A673 (cell line): ENCODE results near the gene ZBTB34. TPM values are rescaled to one million over a fixed set of nuclear protein-coding genes. Genes with fewer than 3 reads are reported as not detected.

Source experiments
- BruUV-seq: library from RNA; stranded (reverse); fragments of 400-500 nt; replicated peaks from 2 replicates; lab custom pipeline; 2021; lab: Mats Ljungman, UMichigan
- CTCF ChIA-PET: fragments of 300-600 bp; sonication (Branson Sonifier 250); formaldehyde crosslinking; loops from one replicate; lab custom pipeline; 2022; ENCODE audit warnings: antibody characterized with exemption; lab: Charles Lee
- POLR2A ChIA-PET: fragments of 300-600 bp; sonication (Branson Sonifier 250); formaldehyde crosslinking; loops from one replicate; lab custom pipeline; 2022; ENCODE audit warnings: antibody characterized with exemption; ENCODE audit not compliant: low non-redundant PET; lab: Charles Lee
- DNase-seq: peaks from one replicate; pipeline ENCODE4 v3.0.0-alpha.2; 2015; ENCODE audit warnings: low spot score
- H3K27ac ChIP-seq: fragments of 200-600 bp; sonication (generic); 2 replicates; pipeline ENCODE4 v1.5.1; 2016; ENCODE audit warnings: mixed run types, low read depth, mild to moderate bottlenecking, mixed read lengths, antibody characterized with exemption, low read length; ENCODE audit not compliant: poor library complexity, severe bottlenecking
- H3K27me3 ChIP-seq: fragments of 200-600 bp; sonication (generic); replicated peaks from 2 replicates; pipeline ENCODE4 v1.6.1; 2017; ENCODE audit warnings: mixed run types, low read depth, mild to moderate bottlenecking, mixed read lengths, antibody characterized with exemption, low read length; ENCODE audit not compliant: insufficient read depth, poor library complexity
- H3K36me3 ChIP-seq: fragments of 200-600 bp; sonication (generic); 2 replicates; pipeline ENCODE4 v1.6.1; 2016; ENCODE audit warnings: mixed run types, mild to moderate bottlenecking, mixed read lengths, antibody characterized with exemption, low read length; ENCODE audit not compliant: insufficient read depth, poor library complexity, severe bottlenecking
- H3K4me1 ChIP-seq: fragments of 200-600 bp; sonication (generic); 2 replicates; pipeline ENCODE4 v1.6.1; 2017; ENCODE audit warnings: mixed run types, mild to moderate bottlenecking, mixed read lengths, antibody characterized with exemption, low read length; ENCODE audit not compliant: insufficient read depth, poor library complexity, severe bottlenecking
- H3K4me3 ChIP-seq: fragments of 200-600 bp; sonication (generic); 2 replicates; pipeline ENCODE4 v1.5.1; 2016; ENCODE audit warnings: low read depth, mixed run types, mild to moderate bottlenecking, mixed read lengths, low read length; ENCODE audit not compliant: poor library complexity, severe bottlenecking
- H3K9me3 ChIP-seq: fragments of 200-600 bp; sonication (generic); 2 replicates; pipeline ENCODE4 v1.6.1; 2016; ENCODE audit warnings: mixed run types, low read depth, mild to moderate bottlenecking, mixed read lengths, antibody characterized with exemption, low read length; ENCODE audit not compliant: poor library complexity, severe bottlenecking
- CTCF ChIP-seq: fragments of 300-800, 200-600 bp; sonication (generic); conservative IDR thresholded peaks from 2 replicates; pipeline ENCODE4 v1.5.1; 2017; ENCODE audit warnings: low read depth, mild to moderate bottlenecking, antibody characterized with exemption, low read length, moderate library complexity, mixed read lengths
- EZH2 ChIP-seq: fragments of 200-600 bp; sonication (generic); IDR thresholded peaks from 2 replicates; pipeline ENCODE4 v1.6.1; 2017; ENCODE audit warnings: borderline replicate concordance, low read depth, mild to moderate bottlenecking, mixed read lengths, antibody characterized with exemption, low read length; ENCODE audit not compliant: poor library complexity, severe bottlenecking
- intact Hi-C: fragments of 100-400 bp; cut with micrococcal nuclease; formaldehyde crosslinking; loops from one replicate; pipeline ENCODE4 v1.10.0; 2022; ENCODE audit not compliant: unreplicated experiment
- total RNA-seq: library from RNA; stranded (reverse); gene quantifications from 2 replicates; pipeline ENCODE4 v1.2.3, GENCODE V29; 2021

ZBTB34 gene
- total RNA-seq, 1 experiment from 2014 or later: 10.1 TPM

GRCh38 chr9:126859111-126859510, 1.3 kb upstream of the ZBTB34 start:
- ChIA-PET CTCF (no interaction called here), POLR2A (no interaction called here)
- H3K27me3 ChIP-seq: no peaks in the 10 kb centered on the region
- TF ChIP-seq EZH2: no peak
- no peak for TF ChIP-seq CTCF
- DNase-seq: no peak
- no peaks in the 10 kb centered on the region for H3K9me3 ChIP-seq
- peaks cover 10% of the 10 kb centered on the region for H3K36me3 ChIP-seq
- BruUV-seq: no TSS peak
- H3K4me1 ChIP-seq: peaks cover 8% of the 10 kb centered on the region
- no peak overlapping the region for H3K4me3 ChIP-seq
- intact Hi-C loops: no loop called here
- H3K27ac ChIP-seq: no peak overlapping the region

- intact Hi-C loops: no loop called here
- H3K9me3 ChIP-seq: no peaks in the 10 kb centered on the region
- no TSS peak for BruUV-seq
- TF ChIP-seq EZH2 (no peak), CTCF (no peak)
- H3K4me3 ChIP-seq: peak overlapping the region; percentile 96
- ChIA-PET CTCF (no interaction called here), POLR2A (no interaction called here)
- peak overlapping the region; percentile 78 for H3K27ac ChIP-seq
- H3K27me3 ChIP-seq: no peaks in the 10 kb centered on the region
- no peak for DNase-seq
- peaks cover 12% of the 10 kb centered on the region for H3K36me3 ChIP-seq
- peaks cover 8% of the 10 kb centered on the region for H3K4me1 ChIP-seq
Measured at GRCh38 chr9:126860757-126861466, 473 bp downstream of the ZBTB34 start.

- TF ChIP-seq EZH2 (no peak), CTCF (no peak)
- H3K9me3 ChIP-seq: no peaks in the 10 kb centered on the region
- H3K27me3 ChIP-seq: no peaks in the 10 kb centered on the region
- H3K36me3 ChIP-seq: peaks cover 19% of the 10 kb centered on the region
- BruUV-seq: no TSS peak
- peak; percentile 50 for DNase-seq
- ChIA-PET CTCF (no interaction called here), POLR2A (no interaction called here)
- peak overlapping the region; percentile 96 for H3K4me3 ChIP-seq
- peak overlapping the region; percentile 78 for H3K27ac ChIP-seq
- intact Hi-C loops: no loop called here
- peaks cover 8% of the 10 kb centered on the region for H3K4me1 ChIP-seq
Measured at GRCh38 chr9:126861707-126862103, 1.3 kb downstream of the ZBTB34 start.
